Chondrocyte (in vitro differentiated cells): Measurements from ENCODE around the gene ERVFRD-1. TPM values are rescaled to one million over a fixed set of nuclear protein-coding genes. Genes with fewer than 3 reads are reported as not detected.

Source experiments
- DNase-seq: peaks from one replicate; pipeline ENCODE4 v3.0.0; 2021; ENCODE audit warnings: mixed read lengths, low spot score
- H3K27ac Mint-ChIP-seq: one replicate; pipeline ENCODE4 v1.8.0; 2021; ENCODE audit warnings: mild to moderate bottlenecking, moderate library complexity, mixed read lengths; ENCODE audit not compliant: unreplicated experiment
- H3K27me3 Mint-ChIP-seq: 2 replicates; pipeline ENCODE4 v1.8.0; 2021; ENCODE audit warnings: low read depth, mixed read lengths
- H3K36me3 Mint-ChIP-seq: 2 replicates; pipeline ENCODE4 v1.8.0; 2021; ENCODE audit warnings: low read depth, mixed read lengths
- H3K4me1 Mint-ChIP-seq: 2 replicates; pipeline ENCODE4 v1.8.0; 2021; ENCODE audit warnings: low read depth, mild to moderate bottlenecking, mixed read lengths
- H3K4me3 Mint-ChIP-seq: one replicate; pipeline ENCODE4 v1.8.0; 2021; ENCODE audit warnings: mild to moderate bottlenecking, moderate library complexity, mixed read lengths; ENCODE audit not compliant: unreplicated experiment
- H3K9me3 Mint-ChIP-seq: 2 replicates; pipeline ENCODE4 v1.8.0; 2021; ENCODE audit warnings: low read depth, mixed read lengths
- CTCF ChIP-seq: fragments of 200-600 bp; sonication (generic); IDR thresholded peaks from 2 replicates; pipeline ENCODE4 v1.5.0; 2021; ENCODE audit warnings: antibody characterized with exemption, mild to moderate bottlenecking, moderate library complexity
- total RNA-seq: library from RNA; stranded (reverse); gene quantifications from 3 replicates; pipeline ENCODE4 v1.2.1, GENCODE V29; 2021

The ERVFRD-1 gene
- total RNA-seq, 1 donor from 2014 or later: not detected

- no peaks in the 10 kb centered on the region for H3K36me3 Mint-ChIP-seq
- peaks cover 16% of the 10 kb centered on the region for H3K4me1 Mint-ChIP-seq
- H3K27ac Mint-ChIP-seq: peak overlapping the region; percentile 32
- no peaks in the 10 kb centered on the region for H3K9me3 Mint-ChIP-seq
- no peak for DNase-seq
- no peak for TF ChIP-seq CTCF
- no peaks in the 10 kb centered on the region for H3K27me3 Mint-ChIP-seq
- H3K4me3 Mint-ChIP-seq: no peak overlapping the region
Measured at GRCh38 chr6:11085758-11086435, 25.6 kb downstream of the ERVFRD-1 start.

GRCh38 chr6:11083956-11084355 lies 27.6 kb downstream of the ERVFRD-1 start:
- no peak for TF ChIP-seq CTCF
- Mint-ChIP-seq H3K4me1 (peaks cover 16% of the 10 kb centered on the region), H3K9me3 (no peaks in the 10 kb centered on the region), H3K27ac (no peak overlapping the region), H3K4me3 (no peak overlapping the region), H3K27me3 (no peaks in the 10 kb centered on the region), H3K36me3 (no peaks in the 10 kb centered on the region)
- no peak for DNase-seq

GRCh38 chr6:11083491-11083890 lies 28.0 kb downstream of the ERVFRD-1 start:
- Mint-ChIP-seq H3K36me3 (no peaks in the 10 kb centered on the region), H3K27ac (peak overlapping the region; percentile 9), H3K4me1 (peaks cover 16% of the 10 kb centered on the region), H3K27me3 (no peaks in the 10 kb centered on the region), H3K4me3 (no peak overlapping the region), H3K9me3 (no peaks in the 10 kb centered on the region)
- DNase-seq: no peak
- no peak for TF ChIP-seq CTCF

- H3K9me3 Mint-ChIP-seq: no peaks in the 10 kb centered on the region
- H3K4me1 Mint-ChIP-seq: peaks cover 5% of the 10 kb centered on the region
Measured at GRCh38 chr6:11080296-11080695, 31.2 kb downstream of the ERVFRD-1 start.

GRCh38 chr6:11078266-11078665 lies 33.3 kb downstream of the ERVFRD-1 start:
- Mint-ChIP-seq H3K4me3 (no peak overlapping the region), H3K4me1 (peaks cover 3% of the 10 kb centered on the region), H3K27ac (no peak overlapping the region), H3K36me3 (no peaks in the 10 kb centered on the region), H3K9me3 (no peaks in the 10 kb centered on the region), H3K27me3 (no peaks in the 10 kb centered on the region)
- no peak for TF ChIP-seq CTCF
- no peak for DNase-seq

More at GRCh38 chr6:11080296-11080695, 31.2 kb downstream of the ERVFRD-1 start:
- Mint-ChIP-seq H3K27ac (no peak overlapping the region), H3K36me3 (no peaks in the 10 kb centered on the region), H3K27me3 (no peaks in the 10 kb centered on the region), H3K4me3 (no peak overlapping the region)
- DNase-seq: no peak
- no peak for TF ChIP-seq CTCF
